Colon (tissue), 2 donors: ENCODE data around the gene FBL.
A peak's percentile ranks its signal among the peaks of the same experiment; 100 is the strongest.
"Not testable (repeated sequence)": the region's sequence is repeated elsewhere in the genome, so short reads cannot be mapped to it uniquely, and the experiment has no call there.

Source experiments
- FAIRE-seq: peaks from 2 replicates; lab custom pipeline; 2012; peaks lifted over from hg19 to GRCh38; lab: Jason Lieb, UNC
- donor health status: control.
- donor health status: control.

The FBL gene

GRCh38 chr19:39824143-39825092 lies 21.8 kb downstream of the FBL start:
- peak; percentile 71 for FAIRE-seq

GRCh38 chr19:39823686-39824085 lies 22.5 kb downstream of the FBL start:
- FAIRE-seq = no peak

- no peak for FAIRE-seq
These were observed 25.5 kb downstream of the FBL start for GRCh38 chr19:39820696-39821095.

- FAIRE-seq = no peak
These were observed 26.4 kb downstream of the FBL start for GRCh38 chr19:39819786-39820185.

GRCh38 chr19:39818626-39819097 lies 27.5 kb downstream of the FBL start:
- FAIRE-seq = no peak

GRCh38 chr19:39817888-39818561 lies 28.2 kb downstream of the FBL start:
- no peak for FAIRE-seq

GRCh38 chr19:39816287-39817048 lies 29.7 kb downstream of the FBL start:
- FAIRE-seq = no peak

GRCh38 chr19:39814595-39814994 lies 31.6 kb downstream of the FBL start:
- FAIRE-seq = no peak

- not testable (repeated sequence) for FAIRE-seq
These were observed 32.1 kb downstream of the FBL start for GRCh38 chr19:39814111-39814510.

- FAIRE-seq = no peak
These were observed 32.8 kb downstream of the FBL start for GRCh38 chr19:39813264-39813993.

- FAIRE-seq = no peak
These were observed 35.1 kb downstream of the FBL start for GRCh38 chr19:39811064-39811463.

GRCh38 chr19:39810424-39810823 lies 35.8 kb downstream of the FBL start:
- no peak for FAIRE-seq

GRCh38 chr19:39809368-39809767 lies 36.8 kb downstream of the FBL start:
- no peak for FAIRE-seq

GRCh38 chr19:39808688-39809087 lies 37.5 kb downstream of the FBL start:
- not testable (repeated sequence) for FAIRE-seq

- no peak for FAIRE-seq
These were observed 38.3 kb downstream of the FBL start for GRCh38 chr19:39807846-39808364.

- no peak for FAIRE-seq
These were observed 41.1 kb downstream of the FBL start for GRCh38 chr19:39805104-39805503.

- FAIRE-seq = no peak
These were observed 43.2 kb downstream of the FBL start for GRCh38 chr19:39802958-39803357.

GRCh38 chr19:39797083-39797482 lies 49.1 kb downstream of the FBL start:
- no peak for FAIRE-seq

GRCh38 chr19:39796000-39796498 lies 50.1 kb downstream of the FBL start:
- no peak for FAIRE-seq

- FAIRE-seq = no peak
These were observed 51.2 kb downstream of the FBL start for GRCh38 chr19:39795001-39795400.

- no peak for FAIRE-seq
These were observed 53.1 kb downstream of the FBL start for GRCh38 chr19:39792999-39793546.
